SK-N-MC (cell line): ENCODE results near the gene KCNMA1.

Experiments
- EZH2 ChIP-seq: fragments of 200-600 bp; sonication (generic); IDR thresholded peaks from one replicate; pipeline ENCODE4 v1.6.1; 2017; ENCODE audit warnings: antibody characterized with exemption
- FOXP2 ChIP-seq: optimal IDR thresholded peaks from 2 replicates; pipeline ENCODE3; 2011; ENCODE audit warnings: mild to moderate bottlenecking, moderate library complexity; ENCODE audit not compliant: insufficient read depth; ENCODE audit errors: extremely low read length, control extremely low read depth
- POLR2AphosphoS5 ChIP-seq: IDR thresholded peaks from 2 replicates; pipeline ENCODE4 v1.6.1; 2012; ENCODE audit warnings: mild to moderate bottlenecking, low read depth, low read length, borderline replicate concordance

DNA sequence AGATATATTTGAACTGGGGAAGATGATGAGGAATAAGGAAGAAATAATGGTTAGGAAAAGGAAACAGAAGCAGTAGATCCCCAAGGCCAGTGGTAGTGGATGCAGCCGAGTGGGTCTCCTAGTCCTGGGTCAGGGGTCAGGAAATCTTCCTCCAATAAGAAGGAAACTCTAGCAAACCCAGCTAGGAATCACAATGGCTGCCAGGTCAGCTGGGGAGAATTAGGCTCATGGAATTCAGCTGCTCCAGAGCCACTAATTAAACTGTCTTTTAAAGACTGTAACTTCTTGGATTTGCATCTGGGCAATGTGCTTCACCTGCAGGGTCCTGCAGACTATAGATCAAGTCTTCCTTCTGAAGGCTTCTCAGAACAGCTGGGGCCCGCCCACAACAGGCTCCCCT is 644.4 kb downstream of the KCNMA1 start:
- TF ChIP-seq POLR2AphosphoS5: no peak
- TF ChIP-seq EZH2: no peak
- TF ChIP-seq FOXP2: no peak
